Transverse colon (tissue), 4 donors: ENCODE results near the gene BRIP1. TPM values are rescaled to one million over a fixed set of nuclear protein-coding genes. Genes with fewer than 3 reads are reported as not detected.

ENCODE experiments used
- DNase-seq: peaks from one replicate; pipeline ENCODE4 v3.0.0-alpha.2; 2019
- H3K27ac ChIP-seq, 4 donors: fragments of 200-600 bp; sonication (generic); 2 replicates each; pipeline ENCODE4 v1.5.1; 2016 to 2018; ENCODE audit warnings: inconsistent platforms in 4 of 4
- H3K27me3 ChIP-seq: fragments of 200-600 bp; sonication (generic); 2 replicates; pipeline ENCODE4 v1.5.1; 2017; ENCODE audit warnings: inconsistent platforms
- H3K36me3 ChIP-seq, 4 donors: fragments of 200-600 bp; sonication (generic); 2 replicates each; pipeline ENCODE4 v1.5.1; 2017 to 2019; ENCODE audit warnings: inconsistent platforms in 4 of 4
- H3K4me1 ChIP-seq, 4 donors: fragments of 200-600 bp; sonication (generic); 2 replicates each; pipeline ENCODE4 v1.5.1; 2017 to 2020; ENCODE audit warnings: inconsistent platforms in 4 of 4
- H3K4me3 ChIP-seq, 4 donors: fragments of 200-600 bp; sonication (generic); 1 replicate in 1 of 4; 2 replicates in 3 of 4; pipeline versions ENCODE4 v1.5.1 to v1.6.1; 2017 to 2019; ENCODE audit warnings: inconsistent platforms in 4 of 4
- H3K9me3 ChIP-seq, 2 donors: fragments of 200-600 bp; sonication (generic); 2 replicates each; pipeline ENCODE4 v1.5.1; 2017 to 2019; ENCODE audit warnings: inconsistent platforms in 2 of 2
- CTCF ChIP-seq, 5 experiments: fragments of 200-600 bp in 3 of 5; fragments of 450-650 bp in 2 of 5; sonication (generic) in 3 of 5; IDR thresholded peaks; 1 replicate in 2 of 5; 2 replicates in 3 of 5; pipeline ENCODE4 v1.5.1; 2016 to 2017; ENCODE audit warnings: antibody characterized with exemption in 5 of 5, inconsistent platforms in 3 of 5, mild to moderate bottlenecking in 2 of 5, moderate library complexity in 1 of 5
- EP300 ChIP-seq: sonication (generic); formaldehyde crosslinking; IDR thresholded peaks from one replicate; pipeline ENCODE4 v1.6.1; 2017; ENCODE audit warnings: antibody characterized with exemption, low read depth
- POLR2A ChIP-seq: fragments of 450-650 bp; IDR thresholded peaks from one replicate; pipeline ENCODE4 v1.6.1; 2016; ENCODE audit warnings: antibody characterized with exemption, mild to moderate bottlenecking, moderate library complexity
- POLR2AphosphoS5 ChIP-seq, 3 donors: sonication (generic); formaldehyde crosslinking; IDR thresholded peaks; one replicate each; pipeline ENCODE4 v1.6.1; 2016; ENCODE audit warnings: antibody characterized with exemption in 3 of 3
- WGBS, 2 donors: methylation state at CpG; one replicate each; pipeline ENCODE4 v1.1.5; 2018; ENCODE audit warnings: low coverage in 1 of 2; 5-methylcytosine and 5-hydroxymethylcytosine counted together
- in situ Hi-C, 4 donors: fragments of 200-750 bp; cut with MboI; loops; one replicate each; pipeline versions ENCODE4 v1.15.0 to v1.15.1; 2017; ENCODE audit warnings: low sequenced_read_pairs in 3 of 4, low pct_ligation_motif_present in 1 of 4, low pct_unique_long_range_greater_than_20kb in 1 of 4
- intact Hi-C: fragments of 100-400 bp; cut with DNase I; formaldehyde crosslinking; loops from one replicate; pipeline ENCODE4 v1.15.1; 2023; ENCODE audit warnings: low total_unique reads
- total RNA-seq, 4 donors: library from RNA; depleted of rRNA; stranded (reverse); fragments of >200 nt; gene quantifications; one replicate each; pipeline ENCODE4 v1.1.0, GENCODE V29; 2016

BRIP1 gene
- total RNA-seq, 4 donors from 2014 or later, result 0.80 to 1.9 (median 1.2) TPM

GRCh38 chr17:61645920-61646319 lies 217.4 kb downstream of the BRIP1 start:
- intact Hi-C loops, result no loop called here

GRCh38 chr17:61644800-61645774 lies 218.2 kb downstream of the BRIP1 start:
- 65 to 83% methylated on average over 2 of the region's 2 CpGs for WGBS, 2 donors
- in situ Hi-C loops (loop anchor here in 3 of 4 donors (25.0 kb wide), 3 partner anchors 192 to 467 kb away; no protein-coding TSS in a partner anchor), intact Hi-C loops (no loop called here)
- Histone ChIP-seq H3K9me3 (no peaks in the 10 kb centered on the region), H3K27ac (no peak overlapping the region), H3K27me3 (peaks cover 6% of the 10 kb centered on the region), H3K36me3 (no peaks in the 10 kb centered on the region), H3K4me1 (no peaks in the 10 kb centered on the region), H3K4me3 (no peak overlapping the region)
- no peak for DNase-seq
- TF ChIP-seq CTCF (IDR thresholded peaks at IDR 0.05), result no peak
- TF ChIP-seq POLR2A, result no peak
- TF ChIP-seq EP300, result no peak

More at GRCh38 chr17:61645920-61646319, 217.4 kb downstream of the BRIP1 start:
- no peak for TF ChIP-seq POLR2A
- TF ChIP-seq CTCF (IDR thresholded peaks at IDR 0.05), result no peak
- no peak for TF ChIP-seq POLR2AphosphoS5 (IDR thresholded peaks at IDR 0.05)
- no peak for TF ChIP-seq EP300
- H3K9me3 ChIP-seq, result peaks cover 3 to 5% of the 10 kb centered on the region in 2 donors
- H3K27ac ChIP-seq, result no peak overlapping the region
- H3K4me1 ChIP-seq, result no peaks in the 10 kb centered on the region
- no peak overlapping the region for H3K4me3 ChIP-seq
- in situ Hi-C loops, result loop anchor here in 3 of 4 donors (25.0 kb wide), 3 partner anchors 191 to 466 kb away; no protein-coding TSS in a partner anchor
- DNase-seq, result no peak
- peaks cover 6% of the 10 kb centered on the region for H3K27me3 ChIP-seq
- H3K36me3 ChIP-seq, result no peaks in the 10 kb centered on the region
- WGBS, 2 donors, result 88 to 90% methylated on average over 3 of the region's 3 CpGs

- intact Hi-C loops, result no loop called here
Observed at GRCh38 chr17:61642768-61643167, 220.6 kb downstream of the BRIP1 start.

More at GRCh38 chr17:61642768-61643167, 220.6 kb downstream of the BRIP1 start:
- Histone ChIP-seq H3K4me1 (no peaks in the 10 kb centered on the region), H3K36me3 (no peaks in the 10 kb centered on the region), H3K27me3 (peaks cover 18% of the 10 kb centered on the region), H3K4me3 (no peak overlapping the region), H3K27ac (no peak overlapping the region), H3K9me3 (no peaks in the 10 kb centered on the region)
- no peak for DNase-seq
- TF ChIP-seq EP300 (no peak), CTCF (IDR thresholded peaks at IDR 0.05) (no peak), POLR2A (no peak), POLR2AphosphoS5 (IDR thresholded peaks at IDR 0.05) (no peak)
- 94 to 97% methylated on average over 2 of the region's 2 CpGs for WGBS, 2 donors
- in situ Hi-C loops, result loop anchor here in 3 of 4 donors (25.0 kb wide), 3 partner anchors 195 to 470 kb away; no protein-coding TSS in a partner anchor
